Vagina (tissue), 2 donors: ENCODE measurements around the gene KCNK17.

Experiments used
- POLR2A ChIP-seq, 2 donors: fragments of 450-650 bp; IDR thresholded peaks; one replicate each; pipeline ENCODE4 v1.6.1; 2017; ENCODE audit warnings: antibody characterized with exemption in 2 of 2, mild to moderate bottlenecking in 2 of 2, moderate library complexity in 2 of 2
- POLR2AphosphoS5 ChIP-seq, 2 donors: sonication (generic); formaldehyde crosslinking; IDR thresholded peaks; one replicate each; pipeline ENCODE4 v1.9.0; 2017; ENCODE audit warnings: antibody characterized with exemption in 2 of 2, mild to moderate bottlenecking in 2 of 2, low read depth in 1 of 2; ENCODE audit not compliant: insufficient read depth in 1 of 2
- TF ChIP-seq, protein P1 (sequence below), 3 experiments: fragments of 450-650 bp in 2 of 3; fragments of 200-600 bp in 1 of 3; sonication (generic) in 1 of 3; IDR thresholded peaks; one replicate each; pipeline ENCODE4 v1.5.1; 2017 to 2019; ENCODE audit warnings: antibody characterized with exemption in 3 of 3, mild to moderate bottlenecking in 2 of 3, moderate library complexity in 2 of 3

DNA sequence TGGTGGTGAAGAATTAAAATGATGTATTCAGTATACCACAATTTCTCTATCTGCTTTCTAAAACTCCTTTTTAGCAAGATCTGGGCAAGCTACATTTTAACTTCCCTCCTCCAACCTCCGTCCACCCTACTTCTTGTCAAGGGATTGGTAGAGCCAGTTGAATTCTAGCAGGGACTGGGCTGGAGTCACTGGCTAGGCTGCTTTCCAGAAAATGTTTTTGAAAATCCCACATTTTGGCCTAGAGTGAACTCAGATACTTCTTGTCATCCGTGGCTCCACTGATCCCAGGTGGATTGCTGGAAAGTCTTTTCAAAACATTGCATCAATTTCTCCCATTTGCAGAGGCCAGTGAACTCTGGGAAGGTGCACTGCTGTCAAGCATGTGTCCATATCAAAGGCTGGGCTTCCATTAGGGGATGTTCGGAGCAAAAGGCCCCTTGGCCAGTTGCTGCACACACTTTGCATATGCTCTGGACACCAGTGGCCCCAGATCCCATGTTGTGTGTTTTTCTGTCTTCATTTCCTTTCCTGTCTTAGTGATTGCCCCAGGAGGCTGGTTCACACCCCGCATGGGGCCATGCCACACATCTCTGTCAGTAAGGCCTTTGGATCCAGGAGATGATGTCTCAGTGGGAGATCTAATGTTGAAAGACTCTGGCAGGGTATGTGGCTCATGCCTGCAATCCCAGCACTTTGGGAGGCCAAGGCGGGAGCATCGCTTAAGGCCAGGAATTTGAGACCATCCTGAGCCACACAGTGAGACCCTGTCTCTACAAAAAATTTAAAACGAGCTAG lies 19.6 kb upstream of the KCNK17 start:
- TF ChIP-seq, protein P1, sequence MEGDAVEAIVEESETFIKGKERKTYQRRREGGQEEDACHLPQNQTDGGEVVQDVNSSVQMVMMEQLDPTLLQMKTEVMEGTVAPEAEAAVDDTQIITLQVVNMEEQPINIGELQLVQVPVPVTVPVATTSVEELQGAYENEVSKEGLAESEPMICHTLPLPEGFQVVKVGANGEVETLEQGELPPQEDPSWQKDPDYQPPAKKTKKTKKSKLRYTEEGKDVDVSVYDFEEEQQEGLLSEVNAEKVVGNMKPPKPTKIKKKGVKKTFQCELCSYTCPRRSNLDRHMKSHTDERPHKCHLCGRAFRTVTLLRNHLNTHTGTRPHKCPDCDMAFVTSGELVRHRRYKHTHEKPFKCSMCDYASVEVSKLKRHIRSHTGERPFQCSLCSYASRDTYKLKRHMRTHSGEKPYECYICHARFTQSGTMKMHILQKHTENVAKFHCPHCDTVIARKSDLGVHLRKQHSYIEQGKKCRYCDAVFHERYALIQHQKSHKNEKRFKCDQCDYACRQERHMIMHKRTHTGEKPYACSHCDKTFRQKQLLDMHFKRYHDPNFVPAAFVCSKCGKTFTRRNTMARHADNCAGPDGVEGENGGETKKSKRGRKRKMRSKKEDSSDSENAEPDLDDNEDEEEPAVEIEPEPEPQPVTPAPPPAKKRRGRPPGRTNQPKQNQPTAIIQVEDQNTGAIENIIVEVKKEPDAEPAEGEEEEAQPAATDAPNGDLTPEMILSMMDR (IDR thresholded peaks at IDR 0.05): no peak
- TF ChIP-seq POLR2AphosphoS5 (IDR thresholded peaks at IDR 0.05; ENCODE audit: insufficient read depth in 1 of 2, low read depth in 1 of 2): no peak
- no peak for TF ChIP-seq POLR2A (IDR thresholded peaks at IDR 0.05)
